HepG2 (cell line): ENCODE measurements around the gene TTLL4. TPM values are rescaled to one million over a fixed set of nuclear protein-coding genes. Genes with fewer than 3 reads are reported as not detected.
A peak's percentile ranks its signal among the peaks of the same experiment; 100 is the strongest.

Source experiments
- E2F2 ChIP-seq: sonication (generic); formaldehyde crosslinking; IDR thresholded peaks from 2 replicates; pipeline ENCODE4 v1.4.0; 2020; ENCODE audit warnings: missing genetic modification reagents, borderline replicate concordance
- FOXM1 ChIP-seq: sonication (generic); formaldehyde crosslinking; IDR thresholded peaks from 2 replicates; pipeline ENCODE4 v1.5.0; 2020; ENCODE audit warnings: missing genetic modification reagents
- HBP1 ChIP-seq: IDR thresholded peaks from 2 replicates; pipeline ENCODE4 v1.6.1; 2016; ENCODE audit warnings: low read depth, control low read depth
- HCFC1 ChIP-seq: fragments of 150-350 bp; IDR thresholded peaks from 2 replicates; pipeline ENCODE4 v1.6.1; 2014; ENCODE audit warnings: low read depth, low read length
- HNF1A ChIP-seq, 2 experiments: sonication (generic) in 1 of 2; formaldehyde crosslinking in 1 of 2; IDR thresholded peaks; 2 replicates each; pipeline versions ENCODE4 v1.4.0 to v1.6.1; 2016 to 2020; ENCODE audit warnings: borderline replicate concordance in 1 of 2, low read depth in 1 of 2, mild to moderate bottlenecking in 1 of 2, missing genetic modification reagents in 1 of 2
- ISX ChIP-seq: sonication (generic); formaldehyde crosslinking; conservative IDR thresholded peaks from 2 replicates; pipeline ENCODE4 v1.5.0; 2020; ENCODE audit warnings: missing genetic modification reagents
- KMT2B ChIP-seq: IDR thresholded peaks from 2 replicates; pipeline ENCODE4 v1.6.1; 2016; ENCODE audit warnings: missing genetic modification reagents, missing compliant biosample characterization
- MAX ChIP-seq: IDR thresholded peaks from 2 replicates; pipeline ENCODE4 v1.6.1; 2012; ENCODE audit warnings: inconsistent platforms
- MIXL1 ChIP-seq: IDR thresholded peaks from 2 replicates; pipeline ENCODE4 v1.6.1; 2016
- RFXAP ChIP-seq: sonication (generic); formaldehyde crosslinking; IDR thresholded peaks from 2 replicates; pipeline ENCODE4 v1.4.0; 2020; ENCODE audit warnings: missing genetic modification reagents, borderline replicate concordance
- RXRA ChIP-seq: sonication (generic); formaldehyde crosslinking; IDR thresholded peaks from 2 replicates; pipeline ENCODE4 v1.5.1; 2020; ENCODE audit warnings: missing genetic modification reagents
- SKIL ChIP-seq: sonication (generic); formaldehyde crosslinking; IDR thresholded peaks from 2 replicates; pipeline ENCODE4 v1.8.0; 2022; ENCODE audit warnings: missing genetic modification reagents, mild to moderate bottlenecking, moderate library complexity, borderline replicate concordance
- STAT5B ChIP-seq: sonication (generic); formaldehyde crosslinking; IDR thresholded peaks from 2 replicates; pipeline ENCODE4 v1.4.0; 2020; ENCODE audit warnings: missing genetic modification reagents
- TOPORS ChIP-seq: sonication (generic); formaldehyde crosslinking; IDR thresholded peaks from 2 replicates; pipeline ENCODE4 v1.8.0; 2023; ENCODE audit warnings: mild to moderate bottlenecking, missing genetic modification reagents
- ZFX ChIP-seq: sonication (generic); formaldehyde crosslinking; IDR thresholded peaks from 2 replicates; pipeline ENCODE4 v1.4.0; 2020; ENCODE audit warnings: mild to moderate bottlenecking, low read depth, missing genetic modification reagents, moderate library complexity
- ZNF230 ChIP-seq: sonication (generic); formaldehyde crosslinking; IDR thresholded peaks from 2 replicates; pipeline ENCODE4 v1.4.0; 2020; ENCODE audit warnings: mild to moderate bottlenecking, missing genetic modification reagents
- ZNF7 ChIP-seq: IDR thresholded peaks from 2 replicates; pipeline ENCODE4 v1.6.1; 2016; ENCODE audit warnings: missing biosample characterization, missing genetic modification reagents
- ZNF740 ChIP-seq: sonication (generic); formaldehyde crosslinking; IDR thresholded peaks from 2 replicates; pipeline ENCODE4 v1.4.0; 2020; ENCODE audit warnings: missing genetic modification reagents
- ZNF782 ChIP-seq: sonication (generic); formaldehyde crosslinking; IDR thresholded peaks from 2 replicates; pipeline ENCODE4 v1.4.0; 2020; ENCODE audit warnings: missing genetic modification reagents, mild to moderate bottlenecking, borderline replicate concordance
- polyA plus RNA-seq, 8 experiments: library from polyadenylated mRNA; depleted of rRNA in 3 of 8; stranded (reverse) in 7 of 8; unstranded in 1 of 8; fragments of >200 nt; fragmentation: Illumina TruSeq in 4 of 8; extraction: Trizol in 4 of 8; gene quantifications; 2 replicates each; pipeline versions ENCODE4 v1.2.1 to v1.2.3, GENCODE V29; 2011 to 2016; ENCODE audit warnings: low read depth in 4 of 8, missing spikeins in 1 of 8, mixed read lengths in 1 of 8; ENCODE audit not compliant: insufficient read depth in 1 of 8
- total RNA-seq, 5 experiments: library from RNA; depleted of rRNA; stranded (reverse); fragments of >200 nt; fragmentation: Illumina TruSeq; extraction: Trizol; gene quantifications; 2 replicates each; pipeline ENCODE4 v1.2.3, GENCODE V29; 2016; ENCODE audit warnings: low read depth in 1 of 5

The TTLL4 gene
- total and polyA plus RNA-seq, 2 of the 13 experiments (the other 11 are each of a cell fraction or from before 2014, with no cell fraction given): 77.5 to 84.6 TPM

GRCh38 chr2:218780851-218781690, 70.4 kb downstream of the TTLL4 start (continued):
- no peak for TF ChIP-seq ISX (CRISPR knock-in tag)
- peak; percentile 22; the same call in 1 of the 2 replicates for TF ChIP-seq HNF1A (IDR thresholded peaks at IDR 0.05; ENCODE audit: low read depth)
- no peak for TF ChIP-seq HNF1A (CRISPR knock-in tag; IDR thresholded peaks at IDR 0.05; ENCODE audit: borderline replicate concordance)
- peak; percentile 34; the same call in 1 of the 2 replicates for TF ChIP-seq STAT5B (CRISPR knock-in tag)
- no peak for TF ChIP-seq TOPORS (CRISPR knock-in tag)
- TF ChIP-seq HBP1 (CRISPR knock-in tag): no peak
- TF ChIP-seq ZNF782 (CRISPR knock-in tag): no peak
- TF ChIP-seq ZNF230: no peak
- no peak for TF ChIP-seq SKIL
- 0 out of 2 replicates have a peak, but pooled peaks have one; percentile 43 for TF ChIP-seq RXRA (CRISPR knock-in tag)
- TF ChIP-seq HCFC1: no peak
- TF ChIP-seq RFXAP (CRISPR knock-in tag): peak; percentile 13; the same call in 1 of the 2 replicates
- no peak for TF ChIP-seq ZNF740 (CRISPR knock-in tag)
- peak; percentile 60 for TF ChIP-seq MAX
- no peak for TF ChIP-seq E2F2 (CRISPR knock-in tag)
- no peak for TF ChIP-seq ZFX (CRISPR knock-in tag)
- TF ChIP-seq FOXM1 (CRISPR knock-in tag): no peak
- TF ChIP-seq MIXL1 (CRISPR knock-in tag): 0 out of 2 replicates have a peak, but pooled peaks have one; percentile 12
- no peak for TF ChIP-seq ZNF7 (CRISPR knock-in tag)
- no peak for TF ChIP-seq KMT2B
